Psoas muscle (tissue), 8 donors: ENCODE results near the gene HDAC1. TPM values are rescaled to one million over a fixed set of nuclear protein-coding genes. Genes with fewer than 3 reads are reported as not detected.

Experiments used
- ATAC-seq, 4 donors: fragments of 200-7000 bp; cut with Tn5 transposase; one replicate each; pipeline ENCODE4 v1.9.1; 2020; ENCODE audit warnings: moderate library complexity in 3 of 4, mild to moderate bottlenecking in 2 of 4
- DNase-seq, 2 donors: peaks; one replicate each; pipeline ENCODE4 v3.0.0-alpha.2; 2020
- H3K27ac ChIP-seq: fragments of 200-600 bp; one replicate; pipeline ENCODE4 v1.8.0; 2022
- H3K27me3 ChIP-seq, 3 donors: fragments of 200-600 bp in 1 of 3; one replicate each; pipeline versions ENCODE4 v1.6.1 to v1.8.0; 2013 to 2022; ENCODE audit warnings: low read length in 2 of 3, mild to moderate bottlenecking in 2 of 3, moderate library complexity in 1 of 3; ENCODE audit not compliant: insufficient read depth in 3 of 3
- H3K36me3 ChIP-seq, 2 donors: fragments of 200-600 bp in 1 of 2; one replicate each; pipeline versions ENCODE4 v1.6.1 to v1.8.0; 2013 to 2022; ENCODE audit warnings: low read depth in 1 of 2, mild to moderate bottlenecking in 1 of 2, moderate library complexity in 1 of 2; ENCODE audit not compliant: insufficient read depth in 1 of 2
- H3K4me1 ChIP-seq: fragments of 200-600 bp; one replicate; pipeline ENCODE4 v1.8.0; 2022
- H3K4me3 ChIP-seq: fragments of 200-600 bp; one replicate; pipeline ENCODE4 v1.8.0; 2022; ENCODE audit warnings: mild to moderate bottlenecking
- H3K9me3 ChIP-seq: fragments of 200-600 bp; one replicate; pipeline ENCODE4 v1.8.0; 2022
- CTCF ChIP-seq: fragments of 200-600 bp; IDR thresholded peaks from one replicate; pipeline ENCODE4 v1.8.0; 2022; ENCODE audit warnings: antibody characterized with exemption
- WGBS, 3 donors: extraction: QIAGEN DNeasy Blood & Tissue Kit; methylation state at CpG; one replicate each; pipeline versions ENCODE4 v1.1.6 to v1.1.7; 2013; 5-methylcytosine and 5-hydroxymethylcytosine counted together
- intact Hi-C, 2 donors: fragments of 100-400 bp; cut with DNase I; formaldehyde crosslinking; loops; one replicate each; pipeline versions ENCODE4 v1.11.0 to v1.14.2; 2022
- polyA plus RNA-seq, 3 donors: library from polyadenylated mRNA; stranded (reverse); fragments of 200-250 nt; gene quantifications; one replicate each; pipeline ENCODE4 v1.2.3, GENCODE V29; 2013
- total RNA-seq, 4 donors: library from RNA; stranded (reverse); fragmentation: NEBNext Ultra II Directional in 2 of 4; extraction: Animal tissue kit (Norgen Biotek cat#: 25700) in 2 of 4; gene quantifications; one replicate each; pipeline versions ENCODE4 v1.2.1 to v1.2.4, GENCODE V29; 2021 to 2023
- donor health status: healthy with polysubstance abuse.
- donor health status: DM: no; HTN: no; CAD: no; lungs with moderate emphysema.
- donor health status: Bipolar disorder and iron deficiency.
- donor health status: healthy.
- donor health status: DM: yes; HTN: yes; CAD: no.
- donor health status: DM: no; HTN: no; CAD: no.
- donor health status: DM: no; HTN: no; CAD: no.
- donor health status: DM: yes; HTN: yes; CAD: no.

HDAC1 gene
- total and polyA plus RNA-seq, 7 donors = 11.8 to 23.1 (median 16.7) TPM

- DNase-seq (peak; percentile 89), ATAC-seq (peak; percentile 75 to 86 (median 79))
- Histone ChIP-seq H3K9me3 (no peaks in the 10 kb centered on the region), H3K4me3 (no peak overlapping the region), H3K36me3 (no peaks in the 10 kb centered on the region), H3K4me1 (peaks cover 28% of the 10 kb centered on the region), H3K27ac (peak overlapping the region; percentile 53), H3K27me3 (peaks cover 0 to 2% (median 0%) of the 10 kb centered on the region in 3 donors)
- TF ChIP-seq CTCF = peak; percentile 65
- WGBS, 3 donors = 11 to 16% (median 12%) methylated on average over 24 to 31 of the region's 31 CpGs
- intact Hi-C loops = no loop called here
Observed at GRCh38 chr1:32247983-32248889, 43.6 kb upstream of the HDAC1 start.

- H3K9me3 ChIP-seq = no peaks in the 10 kb centered on the region
- intact Hi-C loops = loop anchor here in 1 of 2 donors (5.0 kb wide), 1 partner anchor 47 kb away; no protein-coding TSS in a partner anchor
- ATAC-seq = peak in 3 of 4 donors; percentile 29 to 40 (median 34)
- H3K4me1 ChIP-seq = peaks cover 28% of the 10 kb centered on the region
- 62 to 71% (median 70%) methylated on average over 9 of the region's 9 CpGs for WGBS, 3 donors
- H3K4me3 ChIP-seq = no peak overlapping the region
- H3K27me3 ChIP-seq = peaks cover 0 to 2% (median 0%) of the 10 kb centered on the region in 3 donors
- DNase-seq = peak; percentile 41 to 72
- TF ChIP-seq CTCF = no peak
- H3K36me3 ChIP-seq = no peaks in the 10 kb centered on the region
- peak overlapping the region; percentile 69 for H3K27ac ChIP-seq
Observed at GRCh38 chr1:32249831-32250525, 41.9 kb upstream of the HDAC1 start.

GRCh38 chr1:32250893-32251716 is 40.8 kb upstream of the HDAC1 start, which contains the start of gene LCK:
Gene LCK (plus strand): TSS chr1:32251265. CDS start chr1:32274330, 23,065 bp downstream.
- WGBS, 3 donors = 64 to 78% (median 68%) methylated on average over 25 of the region's 25 CpGs
- TF ChIP-seq CTCF = no peak
- intact Hi-C loops = loop anchor here in 1 of 2 donors (5.0 kb wide), 1 partner anchor 46 kb away; no protein-coding TSS in a partner anchor
- Histone ChIP-seq H3K4me3 (no peak within 1 kb of the TSS), H3K27ac (peak within 1 kb of the TSS; percentile 69), H3K4me1 (peaks cover 19% of the 10 kb centered on the region), H3K36me3 (no peaks in the 10 kb centered on the region), H3K27me3 (peaks cover 0 to 2% (median 0%) of the 10 kb centered on the region in 3 donors), H3K9me3 (no peaks in the 10 kb centered on the region)
- DNase-seq (no peak), ATAC-seq (no peak)
